SJCRH30 (cell line): Measurements from ENCODE around the gene MX2. TPM values are rescaled to one million over a fixed set of nuclear protein-coding genes. Genes with fewer than 3 reads are reported as not detected.

ENCODE experiments used
- DNase-seq, 2 experiments: peaks; one replicate each; pipeline ENCODE4 v3.0.0-alpha.2; 2015 to 2020
- H3K27ac ChIP-seq: fragments of 250-450 bp; sonication (Bioruptor Pico); 2 replicates; pipeline ENCODE4 v1.5.1; 2020; ENCODE audit warnings: mild to moderate bottlenecking, moderate library complexity
- H3K27me3 ChIP-seq: fragments of 250-450 bp; sonication (Bioruptor Pico); 2 replicates; pipeline ENCODE4 v1.5.1; 2020; ENCODE audit warnings: mild to moderate bottlenecking, moderate library complexity
- H3K36me3 ChIP-seq: fragments of 250-450 bp; sonication (Bioruptor Pico); 2 replicates; pipeline ENCODE4 v1.5.1; 2020; ENCODE audit warnings: mild to moderate bottlenecking, moderate library complexity
- H3K4me1 ChIP-seq: fragments of 250-450 bp; sonication (Bioruptor Pico); 2 replicates; pipeline ENCODE4 v1.5.1; 2020; ENCODE audit warnings: mild to moderate bottlenecking, moderate library complexity
- H3K4me3 ChIP-seq: fragments of 250-450 bp; sonication (Bioruptor Pico); 2 replicates; pipeline ENCODE4 v1.5.1; 2020; ENCODE audit warnings: mild to moderate bottlenecking, moderate library complexity
- H3K9me3 ChIP-seq: fragments of 250-450 bp; sonication (Bioruptor Pico); replicated peaks from 2 replicates; pipeline ENCODE4 v1.5.1; 2020; ENCODE audit warnings: mild to moderate bottlenecking, moderate library complexity
- total RNA-seq: library from RNA; depleted of rRNA; stranded (reverse); fragments of >200 nt; shearing (Covaris generic); gene quantifications from 2 replicates; pipeline ENCODE4 v1.2.3, GENCODE V29; 2014

Gene MX2
- total RNA-seq, 1 experiment from 2014 or later = not detected

DNA sequence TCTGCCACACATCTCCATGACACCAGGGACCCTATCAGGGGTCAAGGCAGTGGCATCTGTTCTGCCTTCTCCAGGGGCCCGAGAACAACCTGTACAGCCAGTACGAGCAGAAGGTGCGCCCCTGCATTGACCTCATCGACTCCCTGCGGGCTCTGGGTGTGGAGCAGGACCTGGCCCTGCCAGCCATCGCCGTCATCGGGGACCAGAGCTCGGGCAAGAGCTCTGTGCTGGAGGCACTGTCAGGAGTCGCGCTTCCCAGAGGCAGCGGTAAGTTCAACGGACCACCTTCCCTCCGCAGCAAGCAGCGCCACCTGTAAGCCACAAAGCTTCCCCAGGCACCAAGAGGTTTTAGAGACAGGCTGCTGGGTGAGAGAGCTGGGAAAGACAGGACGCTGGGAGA lies 15.9 kb downstream of the MX2 start:
- H3K4me1 ChIP-seq = no peaks in the 10 kb centered on the region
- no peak overlapping the region for H3K27ac ChIP-seq
- H3K9me3 ChIP-seq = no peaks in the 10 kb centered on the region
- no peak for DNase-seq
- H3K4me3 ChIP-seq = no peak overlapping the region
- H3K27me3 ChIP-seq = peaks cover 4% of the 10 kb centered on the region; the same call in 1 of the 2 replicates
- no peaks in the 10 kb centered on the region for H3K36me3 ChIP-seq

DNA sequence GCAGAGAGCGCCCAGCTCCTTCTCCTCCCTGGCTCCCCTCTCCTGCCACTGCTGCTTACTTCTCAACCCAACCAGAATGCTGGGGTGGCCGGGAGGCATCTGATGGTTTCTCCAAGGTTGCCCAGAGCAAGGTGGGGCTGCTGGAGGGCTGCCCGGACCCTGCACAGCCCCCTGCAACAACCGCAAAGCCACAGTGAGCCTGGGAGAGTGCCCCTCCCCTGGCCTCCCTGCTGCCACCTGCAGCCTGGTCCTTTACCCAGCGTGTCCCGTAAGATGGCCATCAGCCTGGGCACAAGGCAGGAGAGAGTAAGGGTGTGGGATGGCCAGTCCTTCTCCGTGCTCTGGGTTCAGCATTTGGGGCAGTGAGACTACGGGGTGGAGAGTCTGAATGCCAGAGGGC lies 17.0 kb downstream of the MX2 start:
- Histone ChIP-seq H3K27me3 (peaks cover 4% of the 10 kb centered on the region; the same call in 1 of the 2 replicates), H3K4me3 (no peak overlapping the region), H3K27ac (no peak overlapping the region), H3K4me1 (no peaks in the 10 kb centered on the region), H3K36me3 (no peaks in the 10 kb centered on the region), H3K9me3 (no peaks in the 10 kb centered on the region)
- no peak for DNase-seq

DNA sequence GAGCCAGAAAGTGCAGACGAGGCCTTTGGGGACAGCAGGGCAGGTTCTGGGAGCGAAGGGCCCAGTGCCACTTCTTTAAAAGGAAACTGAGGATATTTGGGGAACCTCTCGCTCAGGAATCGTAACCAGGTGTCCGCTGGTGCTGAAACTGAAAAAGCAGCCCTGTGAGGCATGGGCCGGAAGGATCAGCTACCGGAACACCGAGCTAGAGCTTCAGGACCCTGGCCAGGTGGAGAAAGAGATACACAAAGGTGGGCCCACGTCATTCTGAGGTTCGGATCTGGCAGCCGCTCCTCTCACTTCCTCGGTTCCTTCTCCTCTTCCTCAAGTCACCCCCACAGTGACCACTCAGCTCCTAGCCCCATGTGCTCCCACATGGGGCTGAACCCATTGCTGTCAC lies 18.1 kb downstream of the MX2 start:
- no peak for DNase-seq
- Histone ChIP-seq H3K4me1 (no peaks in the 10 kb centered on the region), H3K4me3 (no peak overlapping the region), H3K9me3 (no peaks in the 10 kb centered on the region), H3K27ac (no peak overlapping the region), H3K36me3 (no peaks in the 10 kb centered on the region), H3K27me3 (peaks cover 4% of the 10 kb centered on the region; the same call in 1 of the 2 replicates)

DNA sequence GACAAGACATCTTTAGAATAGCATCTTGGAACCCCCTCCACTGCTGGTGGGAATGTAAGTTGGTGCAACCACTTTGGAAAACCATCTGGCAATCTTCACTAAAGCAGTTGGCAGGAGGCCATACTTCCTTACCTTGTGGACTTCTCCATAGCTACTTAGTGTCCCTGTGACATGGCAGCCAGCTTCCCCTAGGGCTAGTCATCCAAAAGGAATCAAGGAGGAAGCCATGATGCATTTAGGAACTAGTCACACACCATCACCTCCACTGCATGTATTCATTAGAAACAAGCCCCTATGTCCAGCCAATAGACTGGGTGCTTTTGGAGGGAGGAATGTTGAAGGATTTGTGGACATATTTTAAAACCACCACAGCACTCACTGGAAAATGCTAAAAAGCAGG lies 19.9 kb downstream of the MX2 start:
- Histone ChIP-seq H3K27ac (no peak overlapping the region), H3K9me3 (no peaks in the 10 kb centered on the region), H3K36me3 (no peaks in the 10 kb centered on the region), H3K4me1 (no peaks in the 10 kb centered on the region), H3K4me3 (no peak overlapping the region), H3K27me3 (peaks cover 4% of the 10 kb centered on the region; the same call in 1 of the 2 replicates)
- no peak for DNase-seq

DNA sequence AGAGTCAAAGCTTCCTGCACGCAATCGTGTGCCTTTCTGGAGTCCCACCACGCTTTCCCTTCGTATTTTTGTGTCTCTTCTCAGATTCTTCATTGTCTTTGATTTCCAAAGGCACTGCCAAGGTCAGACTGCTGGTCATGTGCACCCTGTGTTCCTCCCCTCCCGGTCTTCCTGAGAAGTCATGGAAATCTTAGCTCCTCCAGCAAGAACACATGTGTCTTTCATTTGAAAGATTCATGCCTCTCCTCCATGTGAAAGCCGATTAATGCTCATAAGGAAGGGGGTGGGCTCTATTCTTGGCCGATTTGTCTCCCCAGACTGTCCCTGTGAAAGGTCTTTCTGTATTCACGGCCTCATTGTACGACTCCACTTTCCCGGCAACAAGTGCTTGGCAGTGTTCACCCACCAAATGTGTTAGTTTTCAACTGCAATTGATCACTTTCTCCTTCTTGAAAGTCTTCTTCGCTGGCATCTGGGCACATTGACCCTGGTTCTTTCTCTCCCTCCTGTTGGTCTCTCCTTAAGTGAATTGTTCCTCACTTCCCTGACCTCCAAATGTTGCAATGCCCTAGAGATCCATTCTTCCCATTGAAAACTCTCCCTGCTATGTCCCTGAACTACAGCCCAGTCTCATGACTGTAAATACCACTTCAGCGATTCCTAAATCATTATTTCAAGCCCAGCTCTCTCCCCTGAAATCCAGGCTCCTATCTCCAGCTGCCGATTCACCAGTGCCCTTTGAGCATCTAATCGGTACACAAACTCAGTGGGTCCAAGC lies 25.4 kb downstream of the MX2 start:
- DNase-seq = no peak
- H3K9me3 ChIP-seq = no peaks in the 10 kb centered on the region
- peaks cover 3% of the 10 kb centered on the region for H3K27me3 ChIP-seq
- H3K27ac ChIP-seq = no peak overlapping the region
- H3K4me1 ChIP-seq = no peaks in the 10 kb centered on the region
- no peaks in the 10 kb centered on the region for H3K36me3 ChIP-seq
- H3K4me3 ChIP-seq = no peak overlapping the region

DNA sequence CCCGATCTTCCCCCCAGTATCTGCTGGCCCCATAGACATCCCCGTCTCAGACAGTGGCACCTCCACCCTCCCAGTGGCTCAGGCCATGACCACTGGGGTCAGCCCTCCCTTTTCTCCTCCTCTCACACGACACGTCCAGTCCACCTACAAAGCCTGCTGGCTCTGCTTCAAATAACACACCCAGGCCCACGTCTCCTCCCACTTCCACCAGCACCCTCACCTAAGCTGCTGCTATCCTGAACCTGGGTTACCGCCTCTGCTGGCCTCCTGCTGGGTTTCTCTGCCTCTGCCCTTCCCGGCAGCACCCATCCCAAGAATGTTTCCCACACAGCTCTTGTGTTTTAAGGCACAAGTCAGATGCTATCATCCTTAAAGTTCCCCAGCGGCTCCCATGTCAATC lies 26.0 kb downstream of the MX2 start:
- Histone ChIP-seq H3K4me1 (no peaks in the 10 kb centered on the region), H3K36me3 (no peaks in the 10 kb centered on the region), H3K4me3 (no peak overlapping the region), H3K9me3 (no peaks in the 10 kb centered on the region), H3K27me3 (peaks cover 3% of the 10 kb centered on the region), H3K27ac (no peak overlapping the region)
- no peak for DNase-seq

DNA sequence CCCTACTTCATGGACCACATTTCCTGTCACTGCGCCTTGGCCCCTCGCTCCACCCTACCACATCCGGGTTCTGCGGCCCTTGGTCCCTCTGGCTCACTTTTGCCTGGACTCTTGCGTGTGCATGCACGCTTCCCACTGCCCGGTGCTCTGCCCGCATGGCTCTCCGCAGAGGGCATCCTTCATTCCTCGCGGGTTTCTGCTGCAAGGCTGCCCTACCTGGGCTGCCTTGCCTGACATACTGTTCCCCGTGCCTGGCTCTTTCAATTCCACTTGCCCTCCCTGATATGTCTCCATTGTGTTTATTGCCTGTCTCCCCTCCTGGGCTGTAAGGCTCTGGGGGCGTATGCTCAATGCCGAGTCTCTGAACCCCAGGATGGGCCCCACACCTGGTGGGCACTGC lies 26.4 kb downstream of the MX2 start:
- no peak for DNase-seq
- Histone ChIP-seq H3K9me3 (no peaks in the 10 kb centered on the region), H3K27me3 (peaks cover 3% of the 10 kb centered on the region), H3K4me1 (no peaks in the 10 kb centered on the region), H3K36me3 (no peaks in the 10 kb centered on the region), H3K27ac (no peak overlapping the region), H3K4me3 (no peak overlapping the region)

DNA sequence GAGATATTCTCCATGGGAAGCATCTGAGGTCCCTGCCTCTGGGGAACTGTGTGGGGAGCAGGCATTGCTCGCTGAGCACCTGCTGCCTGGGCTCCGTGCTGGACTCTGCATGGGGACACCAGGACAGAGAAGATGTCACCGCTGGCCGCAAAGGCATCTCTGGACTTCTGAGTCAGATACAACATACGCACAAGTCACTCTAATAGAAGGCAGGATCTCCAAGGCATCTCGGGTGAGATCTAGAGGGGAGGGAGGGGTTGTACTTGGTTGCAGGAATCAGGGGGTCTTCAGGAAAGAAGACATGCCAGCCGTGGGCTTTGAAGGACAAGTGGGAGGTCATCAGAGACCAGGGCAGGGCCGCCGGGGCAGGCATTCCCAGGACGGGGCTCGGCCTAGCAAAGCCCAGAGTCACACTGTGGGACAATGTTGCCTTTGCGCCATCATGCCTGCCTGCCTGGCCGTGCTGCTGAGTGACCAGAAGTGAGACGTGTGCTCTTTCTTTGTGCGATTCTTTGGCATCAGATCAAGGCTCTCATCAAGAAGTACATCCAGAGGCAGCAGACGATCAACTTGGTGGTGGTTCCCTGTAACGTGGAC lies 28.3 kb downstream of the MX2 start:
- Histone ChIP-seq H3K9me3 (no peaks in the 10 kb centered on the region), H3K27ac (no peak overlapping the region), H3K4me1 (no peaks in the 10 kb centered on the region), H3K36me3 (no peaks in the 10 kb centered on the region), H3K27me3 (peaks cover 3% of the 10 kb centered on the region), H3K4me3 (no peak overlapping the region)
- no peak for DNase-seq

DNA sequence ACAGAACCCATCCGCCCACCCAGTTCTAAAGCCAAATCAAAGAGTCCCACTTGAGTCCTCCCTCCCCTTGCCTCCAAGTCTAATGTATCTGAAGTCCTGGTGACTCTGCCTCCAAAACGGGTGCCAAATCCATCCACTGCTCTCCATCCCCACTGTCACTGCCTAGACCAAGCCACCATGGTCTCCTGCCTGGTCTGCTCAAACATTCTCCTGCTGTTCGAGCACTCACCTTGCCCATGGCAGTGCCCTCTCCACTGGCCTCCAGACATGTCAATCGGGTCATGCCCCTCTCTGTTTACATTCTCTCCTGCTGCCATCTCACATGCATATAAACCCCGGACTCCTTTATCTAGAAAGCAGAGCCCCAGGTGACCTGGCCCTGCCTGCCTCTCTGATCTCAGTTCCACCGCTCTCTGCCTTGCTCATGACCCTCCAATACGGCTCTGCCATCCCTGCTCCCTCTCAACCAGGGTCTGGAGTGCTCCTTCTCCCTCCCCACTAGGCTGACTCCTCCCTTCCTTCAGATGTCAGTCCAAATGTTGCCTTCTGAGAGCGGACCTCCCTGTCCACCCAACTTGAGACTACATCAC lies 32.1 kb downstream of the MX2 start:
- Histone ChIP-seq H3K27me3 (no peaks in the 10 kb centered on the region), H3K4me3 (no peak overlapping the region), H3K27ac (no peak overlapping the region), H3K36me3 (no peaks in the 10 kb centered on the region), H3K4me1 (no peaks in the 10 kb centered on the region), H3K9me3 (no peaks in the 10 kb centered on the region)
- DNase-seq = no peak

DNA sequence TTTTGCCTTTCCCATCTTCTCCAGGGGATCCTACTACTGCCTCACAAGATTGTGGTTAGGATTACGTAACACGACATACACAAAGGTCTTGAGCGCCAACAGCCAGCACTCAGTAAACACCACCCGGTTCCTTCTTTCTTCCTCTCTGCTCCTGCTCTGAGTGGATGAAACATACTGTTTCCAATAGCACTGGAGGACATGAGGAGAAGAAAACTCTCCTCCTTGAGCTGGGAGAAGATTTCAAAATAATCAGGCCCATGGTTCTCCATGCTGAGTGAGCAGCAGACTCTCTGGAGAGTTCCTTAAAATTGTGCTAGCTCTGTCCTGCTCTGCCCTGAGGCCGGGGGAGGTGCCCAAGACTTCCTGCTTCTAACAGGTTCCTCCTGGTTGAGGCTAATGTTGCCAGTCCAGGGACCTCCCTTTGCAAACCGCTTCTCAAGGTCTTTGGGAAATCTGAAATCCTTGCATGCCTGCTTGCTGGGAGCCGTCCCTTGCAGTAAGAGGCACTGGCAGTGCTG lies 34.8 kb downstream of the MX2 start:
- Histone ChIP-seq H3K27me3 (no peaks in the 10 kb centered on the region), H3K4me3 (no peak overlapping the region), H3K27ac (no peak overlapping the region), H3K4me1 (no peaks in the 10 kb centered on the region), H3K36me3 (no peaks in the 10 kb centered on the region), H3K9me3 (no peaks in the 10 kb centered on the region)
- DNase-seq = no peak

DNA sequence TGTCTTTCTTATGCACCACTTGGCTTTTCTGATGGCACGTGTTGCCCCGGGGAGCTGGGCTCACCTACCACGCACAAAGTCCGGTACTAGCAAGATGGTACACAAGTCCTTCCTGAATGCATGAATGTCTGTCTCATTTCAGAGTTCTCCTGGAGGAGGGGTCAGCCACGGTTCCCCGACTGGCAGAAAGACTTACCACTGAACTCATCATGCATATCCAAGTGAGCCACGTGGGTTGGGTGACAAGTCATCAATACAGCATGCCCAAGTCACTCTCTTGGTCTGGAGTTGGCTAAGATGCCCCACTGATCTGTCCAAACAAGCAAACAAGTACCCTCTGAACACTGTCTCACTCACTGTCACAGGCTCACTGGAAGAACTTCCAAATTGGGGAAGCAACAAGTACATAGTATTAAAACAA lies 35.7 kb downstream of the MX2 start:
- Histone ChIP-seq H3K27ac (no peak overlapping the region), H3K36me3 (no peaks in the 10 kb centered on the region), H3K4me3 (no peak overlapping the region), H3K4me1 (no peaks in the 10 kb centered on the region), H3K9me3 (no peaks in the 10 kb centered on the region), H3K27me3 (no peaks in the 10 kb centered on the region)
- no peak for DNase-seq

DNA sequence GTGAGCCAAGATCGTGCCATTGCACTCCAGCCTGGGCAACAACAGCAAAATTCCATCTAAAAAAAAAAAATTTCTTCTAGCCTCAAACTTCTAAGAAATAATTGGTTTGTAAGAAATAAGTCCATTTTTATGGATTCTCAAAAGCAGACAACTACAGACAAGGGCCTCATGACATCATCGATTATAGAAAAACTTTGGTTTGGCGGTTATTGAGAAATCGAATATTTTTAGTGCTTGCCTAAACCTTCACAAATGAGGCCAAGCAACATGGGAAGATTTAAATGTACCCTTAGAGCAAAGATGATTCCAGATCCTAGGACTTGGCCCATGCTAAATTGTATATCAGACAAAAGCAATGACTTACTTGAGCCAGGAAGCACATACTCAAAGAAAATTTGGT lies 36.4 kb downstream of the MX2 start:
- Histone ChIP-seq H3K27ac (no peak overlapping the region), H3K4me3 (no peak overlapping the region), H3K36me3 (no peaks in the 10 kb centered on the region), H3K9me3 (no peaks in the 10 kb centered on the region), H3K4me1 (no peaks in the 10 kb centered on the region), H3K27me3 (no peaks in the 10 kb centered on the region)
- DNase-seq = no peak

DNA sequence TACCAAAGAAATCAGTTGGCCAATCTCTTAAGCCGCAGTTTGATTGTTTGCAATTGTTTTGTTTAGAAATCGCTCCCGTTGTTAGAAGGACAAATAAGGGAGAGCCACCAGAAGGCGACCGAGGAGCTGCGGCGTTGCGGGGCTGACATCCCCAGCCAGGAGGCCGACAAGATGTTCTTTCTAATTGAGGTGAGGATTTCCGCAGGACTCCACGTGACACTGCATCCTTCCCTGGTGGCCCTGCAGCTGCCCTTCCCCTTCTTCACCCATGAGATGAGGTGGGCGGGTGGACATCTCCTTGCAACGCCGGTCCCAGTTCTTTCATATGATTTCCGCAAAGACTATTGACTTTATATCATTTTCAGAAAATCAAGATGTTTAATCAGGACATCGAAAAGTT lies 37.0 kb downstream of the MX2 start:
- no peaks in the 10 kb centered on the region for H3K4me1 ChIP-seq
- no peaks in the 10 kb centered on the region for H3K27me3 ChIP-seq
- no peak overlapping the region for H3K4me3 ChIP-seq
- DNase-seq = no peak
- no peaks in the 10 kb centered on the region for H3K9me3 ChIP-seq
- H3K36me3 ChIP-seq = no peaks in the 10 kb centered on the region
- no peak overlapping the region for H3K27ac ChIP-seq

DNA sequence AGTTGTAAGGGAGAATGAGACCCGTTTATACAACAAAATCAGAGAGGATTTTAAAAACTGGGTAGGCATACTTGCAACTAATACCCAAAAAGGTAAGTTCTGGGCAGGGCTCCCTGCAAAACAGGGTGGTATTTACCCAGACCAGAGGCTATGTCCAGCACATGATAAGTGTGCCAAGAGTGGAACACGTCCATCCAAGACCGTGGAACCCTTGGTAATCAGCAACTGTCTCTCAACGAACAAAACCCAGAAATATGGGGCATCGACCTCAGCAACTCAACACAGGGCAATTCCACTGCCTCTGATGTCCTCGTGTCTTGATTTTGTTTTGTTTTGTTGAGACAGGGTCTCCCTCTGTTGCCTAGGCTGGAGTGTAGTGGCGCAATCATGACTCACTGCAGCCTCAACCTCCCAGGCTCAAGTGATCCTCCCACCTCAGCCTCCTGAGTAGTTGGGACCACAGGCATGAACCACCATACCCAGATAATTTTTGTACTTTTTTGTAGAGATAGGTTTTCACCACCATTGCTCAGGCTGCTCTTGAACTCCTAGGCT lies 37.5 kb downstream of the MX2 start:
- H3K9me3 ChIP-seq = no peaks in the 10 kb centered on the region
- H3K4me1 ChIP-seq = no peaks in the 10 kb centered on the region
- DNase-seq = no peak
- H3K27me3 ChIP-seq = no peaks in the 10 kb centered on the region
- H3K4me3 ChIP-seq = no peak overlapping the region
- no peaks in the 10 kb centered on the region for H3K36me3 ChIP-seq
- no peak overlapping the region for H3K27ac ChIP-seq

DNA sequence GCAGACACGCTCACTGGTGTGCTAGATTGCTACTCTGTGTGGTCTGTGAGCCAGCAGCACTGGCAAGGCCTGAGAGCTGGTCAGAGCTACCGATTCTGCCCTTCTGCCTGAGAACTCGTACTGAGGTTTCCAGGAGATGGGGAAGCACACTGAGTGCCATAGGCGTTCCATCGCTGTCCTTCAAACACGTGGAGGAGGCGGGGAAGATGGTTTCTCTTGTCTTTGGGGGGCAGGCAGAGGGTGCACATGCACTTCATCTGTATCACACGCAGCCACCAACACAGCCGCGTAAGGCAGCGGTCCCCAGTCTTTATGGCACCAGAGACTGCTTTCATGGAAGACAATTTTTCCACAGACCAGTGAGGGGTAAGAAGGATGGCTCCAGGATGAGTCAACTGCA lies 40.4 kb downstream of the MX2 start:
- H3K27ac ChIP-seq = no peak overlapping the region
- H3K4me1 ChIP-seq = no peaks in the 10 kb centered on the region
- no peak for DNase-seq

More for the DNA sequence above, 40.4 kb downstream of the MX2 start:
- Histone ChIP-seq H3K36me3 (no peaks in the 10 kb centered on the region), H3K4me3 (no peak overlapping the region), H3K27me3 (no peaks in the 10 kb centered on the region), H3K9me3 (no peaks in the 10 kb centered on the region)
